ENCODE measurements around the gene GRK1.

The GRK1 gene

GRCh38 chr13:113740661-113741060 is 73.6 kb downstream of the GRK1 start:
- no peak for TF ChIP-seq CTCF (IDR thresholded peaks at IDR 0.05; ENCODE audit: unreplicated experiment in 3 of 3)
- Mint-ChIP-seq H3K27ac (no peak overlapping the region), H3K9me3 (no peaks in the 10 kb centered on the region), H3K27me3 (ENCODE audit: low read depth) (peaks cover 12% of the 10 kb centered on the region), H3K36me3 (ENCODE audit: low read depth) (no peaks in the 10 kb centered on the region), H3K4me1 (peaks cover 14% of the 10 kb centered on the region), H3K4me3 (no peak overlapping the region)

- no peak for TF ChIP-seq CTCF (IDR thresholded peaks at IDR 0.05; ENCODE audit: unreplicated experiment in 3 of 3)
- Mint-ChIP-seq H3K36me3 (ENCODE audit: low read depth) (no peaks in the 10 kb centered on the region), H3K27ac (no peak overlapping the region), H3K4me1 (peaks cover 14% of the 10 kb centered on the region), H3K4me3 (no peak overlapping the region), H3K27me3 (ENCODE audit: low read depth) (peaks cover 16% of the 10 kb centered on the region), H3K9me3 (no peaks in the 10 kb centered on the region)
Measured at GRCh38 chr13:113741191-113741668, 74.2 kb downstream of the GRK1 start.

- H3K4me1 Mint-ChIP-seq: peaks cover 14% of the 10 kb centered on the region
- TF ChIP-seq CTCF (IDR thresholded peaks at IDR 0.05; ENCODE audit: unreplicated experiment in 3 of 3): peak in 1 of 3 experiments; percentile 22
- H3K27me3 Mint-ChIP-seq (ENCODE audit: low read depth): peaks cover 16% of the 10 kb centered on the region
- no peak overlapping the region for H3K4me3 Mint-ChIP-seq
- H3K36me3 Mint-ChIP-seq (ENCODE audit: low read depth): no peaks in the 10 kb centered on the region
- no peaks in the 10 kb centered on the region for H3K9me3 Mint-ChIP-seq
- H3K27ac Mint-ChIP-seq: no peak overlapping the region
Measured at GRCh38 chr13:113742000-113742441, 75.0 kb downstream of the GRK1 start.

- no peak for TF ChIP-seq CTCF (IDR thresholded peaks at IDR 0.05; ENCODE audit: unreplicated experiment in 3 of 3)
- Mint-ChIP-seq H3K4me3 (no peak overlapping the region), H3K9me3 (no peaks in the 10 kb centered on the region), H3K4me1 (peaks cover 14% of the 10 kb centered on the region), H3K27ac (no peak overlapping the region), H3K27me3 (ENCODE audit: low read depth) (peaks cover 16% of the 10 kb centered on the region), H3K36me3 (ENCODE audit: low read depth) (no peaks in the 10 kb centered on the region)
Measured at GRCh38 chr13:113742445-113743120, 75.6 kb downstream of the GRK1 start.

GRCh38 chr13:113743366-113744195 is 76.6 kb downstream of the GRK1 start:
- Mint-ChIP-seq H3K4me3 (no peak overlapping the region), H3K27me3 (ENCODE audit: low read depth) (peaks cover 16% of the 10 kb centered on the region), H3K4me1 (peaks cover 14% of the 10 kb centered on the region), H3K27ac (no peak overlapping the region), H3K36me3 (ENCODE audit: low read depth) (no peaks in the 10 kb centered on the region), H3K9me3 (no peaks in the 10 kb centered on the region)
- TF ChIP-seq CTCF (IDR thresholded peaks at IDR 0.05; ENCODE audit: unreplicated experiment in 3 of 3): no peak
